CD14-positive monocyte (primary cell): Measurements from ENCODE around the gene NFKBIE. TPM values are rescaled to one million over a fixed set of nuclear protein-coding genes. Genes with fewer than 3 reads are reported as not detected.

Experiments
- DNase-seq, 3 donors: peaks; one replicate each; pipeline ENCODE4 v3.0.0-alpha.2; 2011 to 2022
- H2AFZ ChIP-seq: 2 replicates; pipeline ENCODE4 v1.6.0; 2012; ENCODE audit warnings: mild to moderate bottlenecking, low read depth, low read length, inconsistent platforms; ENCODE audit not compliant: insufficient read depth, poor library complexity, severe bottlenecking
- H3K27ac ChIP-seq, 2 donors: 1 replicate in 1 of 2; 2 replicates in 1 of 2; pipeline ENCODE4 v1.5.1; 2012 to 2013; ENCODE audit warnings: low read length in 2 of 2, control low read depth in 1 of 2, inconsistent platforms in 1 of 2, low read depth in 1 of 2, mild to moderate bottlenecking in 1 of 2
- H3K27me3 ChIP-seq, 2 donors: one replicate each; pipeline versions ENCODE4 v1.6.0 to v1.6.1; 2011 to 2013; ENCODE audit warnings: low read length in 2 of 2; ENCODE audit not compliant: control insufficient read depth in 2 of 2, insufficient read depth in 2 of 2
- H3K36me3 ChIP-seq, 2 donors: replicated peaks in 1 of 2; 1 replicate in 1 of 2; 2 replicates in 1 of 2; pipeline versions ENCODE4 v1.5.1 to v1.6.1; 2012 to 2013; ENCODE audit warnings: low read length in 2 of 2, control low read depth in 1 of 2, inconsistent platforms in 1 of 2, mild to moderate bottlenecking in 1 of 2; ENCODE audit not compliant: insufficient read depth in 2 of 2, control insufficient read depth in 1 of 2
- H3K4me1 ChIP-seq, 2 donors: 1 replicate in 1 of 2; 2 replicates in 1 of 2; pipeline versions ENCODE4 v1.5.1 to v1.6.1; 2012 to 2013; ENCODE audit warnings: low read length in 2 of 2, control low read depth in 1 of 2, inconsistent platforms in 1 of 2, mild to moderate bottlenecking in 1 of 2, moderate library complexity in 1 of 2; ENCODE audit not compliant: insufficient read depth in 2 of 2, control insufficient read depth in 1 of 2
- H3K4me2 ChIP-seq: replicated peaks from 2 replicates; pipeline ENCODE3; 2012; ENCODE audit warnings: low read length, moderate library complexity, mild to moderate bottlenecking; ENCODE audit not compliant: poor library complexity, severe bottlenecking; ENCODE audit errors: extremely low read depth
- H3K4me3 ChIP-seq, 3 experiments: fragments of 200-600 bp in 1 of 3; sonication (generic) in 1 of 3; replicated peaks in 1 of 3; 1 replicate in 2 of 3; 2 replicates in 1 of 3; pipeline ENCODE4 v1.5.1; 2011 to 2013; ENCODE audit warnings: low read length in 3 of 3, mild to moderate bottlenecking in 3 of 3, control low read depth in 2 of 3, low read depth in 2 of 3, inconsistent platforms in 1 of 3, moderate library complexity in 1 of 3
- H3K79me2 ChIP-seq: 2 replicates; pipeline ENCODE4 v1.6.0; 2012; ENCODE audit warnings: mild to moderate bottlenecking, control low read depth, inconsistent platforms, low read length, moderate library complexity; ENCODE audit not compliant: insufficient read depth
- H3K9ac ChIP-seq: 2 replicates; pipeline ENCODE4 v1.6.0; 2017; ENCODE audit warnings: low read length, mild to moderate bottlenecking; ENCODE audit not compliant: insufficient read depth, poor library complexity, severe bottlenecking
- H3K9me3 ChIP-seq, 2 donors: replicated peaks in 1 of 2; 1 replicate in 1 of 2; 2 replicates in 1 of 2; pipeline versions ENCODE4 v1.5.1 to v1.6.1; 2012 to 2013; ENCODE audit warnings: low read length in 2 of 2, control low read depth in 1 of 2; ENCODE audit not compliant: control insufficient read depth in 1 of 2, insufficient read depth in 1 of 2
- H4K20me1 ChIP-seq: 2 replicates; pipeline ENCODE4 v1.6.0; 2012; ENCODE audit warnings: mild to moderate bottlenecking, low read length, control low read depth, moderate library complexity; ENCODE audit not compliant: insufficient read depth
- H3K27ac Mint-ChIP-seq, 7 donors: one replicate each; pipeline ENCODE4 v1.8.0; 2020; ENCODE audit warnings: mild to moderate bottlenecking in 7 of 7, mixed read lengths in 7 of 7, moderate library complexity in 6 of 7, inconsistent platforms in 2 of 7
- H3K27me3 Mint-ChIP-seq, 3 donors: one replicate each; pipeline ENCODE4 v1.8.0; 2021 to 2022; ENCODE audit warnings: low read depth in 3 of 3, mild to moderate bottlenecking in 3 of 3, mixed read lengths in 3 of 3, moderate library complexity in 3 of 3, inconsistent platforms in 1 of 3
- H3K36me3 Mint-ChIP-seq, 2 donors: one replicate each; pipeline ENCODE4 v1.8.0; 2020; ENCODE audit warnings: mixed read lengths in 2 of 2, inconsistent platforms in 1 of 2, mild to moderate bottlenecking in 1 of 2
- H3K4me1 Mint-ChIP-seq: one replicate; pipeline ENCODE4 v1.8.0; 2020; ENCODE audit warnings: mild to moderate bottlenecking, mixed read lengths
- H3K4me3 Mint-ChIP-seq, 2 donors: one replicate each; pipeline ENCODE4 v1.8.0; 2020; ENCODE audit warnings: mild to moderate bottlenecking in 2 of 2, mixed read lengths in 2 of 2, moderate library complexity in 1 of 2
- H3K9me3 Mint-ChIP-seq, 7 donors: one replicate each; pipeline ENCODE4 v1.8.0; 2020 to 2022; ENCODE audit warnings: mixed read lengths in 7 of 7, mild to moderate bottlenecking in 6 of 7, moderate library complexity in 6 of 7, inconsistent platforms in 2 of 7
- WGBS: methylation state at CpG from one replicate; pipeline ENCODE4 v1.1.5; 2013; ENCODE audit warnings: missing lambda C conversion rate; ENCODE audit not compliant: insufficient coverage; 5-methylcytosine and 5-hydroxymethylcytosine counted together
- intact Hi-C, 2 donors: fragments of 100-400 bp; cut with micrococcal nuclease; formaldehyde crosslinking; loops; one replicate each; pipeline versions ENCODE4 v1.15.0 to v1.15.1; 2023
- polyA plus RNA-seq, 3 donors: library from polyadenylated mRNA; depleted of rRNA in 1 of 3; unstranded in 2 of 3; stranded (reverse) in 1 of 3; fragments of 300-500 nt in 2 of 3; fragments of >200 nt in 1 of 3; fragmentation: Illumina TruSeq in 2 of 3; gene quantifications; 1 replicate in 2 of 3; 2 replicates in 1 of 3; pipeline ENCODE4 v1.2.3, GENCODE V29; 2012 to 2021
- TF ChIP-seq, protein P1 (sequence below): fragments of 200-600 bp; IDR thresholded peaks from one replicate; pipeline ENCODE4 v1.8.0; 2022; ENCODE audit warnings: antibody characterized with exemption, mild to moderate bottlenecking

The NFKBIE gene
- polyA plus RNA-seq, 3 donors, result 19.9 to 108 (median 23.2) TPM

DNA sequence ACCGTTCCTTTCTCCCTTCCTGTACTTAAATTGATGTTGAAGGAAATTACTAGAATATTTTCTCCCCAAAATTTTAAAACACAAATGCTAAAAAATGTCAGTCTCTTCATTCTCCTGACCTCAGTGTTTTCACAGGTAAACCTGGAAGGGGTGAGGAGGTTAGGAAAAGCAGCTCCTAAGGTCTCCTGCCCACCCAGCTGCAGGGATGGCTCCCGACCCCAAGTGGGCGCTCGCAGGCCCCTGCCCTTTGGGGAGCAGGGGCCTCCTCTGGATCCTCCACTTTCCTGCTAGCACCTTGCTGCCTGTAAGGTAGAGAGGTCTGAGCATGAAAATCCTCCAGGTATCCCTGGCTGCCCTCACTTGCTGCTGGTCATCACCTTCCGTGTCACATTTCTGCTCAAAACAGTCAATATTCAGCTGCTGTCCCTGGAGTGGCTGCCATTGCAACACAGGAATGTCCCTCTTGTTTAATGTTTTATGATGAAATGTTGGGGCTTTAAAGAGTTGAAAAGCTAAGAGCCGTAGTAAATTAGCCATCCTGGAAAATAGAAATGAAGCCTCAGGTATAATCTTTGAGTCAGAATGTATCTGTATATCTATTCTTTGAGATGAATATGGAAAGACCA is 29.3 kb downstream of the NFKBIE start:
- no peaks in the 10 kb centered on the region for H3K9me3 Mint-ChIP-seq
- H3K36me3 Mint-ChIP-seq, result peaks cover 12 to 15% of the 10 kb centered on the region in 2 donors
- peak in 1 of 3 donors; percentile 41 for DNase-seq
- intact Hi-C loops, result loop anchor here (2.0 to 5.0 kb wide), 2 partner anchors 15 to 64 kb away; no protein-coding TSS in a partner anchor
- Histone ChIP-seq H3K36me3 (peaks cover under 1 to 5% of the 10 kb centered on the region in 2 donors), H3K9me3 (no peaks in the 10 kb centered on the region), H3K4me2 (no peak overlapping the region), H3K27me3 (no peaks in the 10 kb centered on the region), H3K4me3 (no peak overlapping the region), H2AFZ (no peak overlapping the region), H3K27ac (no peak overlapping the region), H4K20me1 (no peaks in the 10 kb centered on the region), H3K9ac (no peak overlapping the region), H3K4me1 (peaks cover 32 to 35% of the 10 kb centered on the region in 2 donors), H3K79me2 (no peaks in the 10 kb centered on the region)
- H3K4me3 Mint-ChIP-seq, result no peak overlapping the region
- H3K27me3 Mint-ChIP-seq, result peaks cover 0 to 6% (median 3%) of the 10 kb centered on the region in 3 donors
- H3K27ac Mint-ChIP-seq, result no peak overlapping the region
- TF ChIP-seq, protein P1, sequence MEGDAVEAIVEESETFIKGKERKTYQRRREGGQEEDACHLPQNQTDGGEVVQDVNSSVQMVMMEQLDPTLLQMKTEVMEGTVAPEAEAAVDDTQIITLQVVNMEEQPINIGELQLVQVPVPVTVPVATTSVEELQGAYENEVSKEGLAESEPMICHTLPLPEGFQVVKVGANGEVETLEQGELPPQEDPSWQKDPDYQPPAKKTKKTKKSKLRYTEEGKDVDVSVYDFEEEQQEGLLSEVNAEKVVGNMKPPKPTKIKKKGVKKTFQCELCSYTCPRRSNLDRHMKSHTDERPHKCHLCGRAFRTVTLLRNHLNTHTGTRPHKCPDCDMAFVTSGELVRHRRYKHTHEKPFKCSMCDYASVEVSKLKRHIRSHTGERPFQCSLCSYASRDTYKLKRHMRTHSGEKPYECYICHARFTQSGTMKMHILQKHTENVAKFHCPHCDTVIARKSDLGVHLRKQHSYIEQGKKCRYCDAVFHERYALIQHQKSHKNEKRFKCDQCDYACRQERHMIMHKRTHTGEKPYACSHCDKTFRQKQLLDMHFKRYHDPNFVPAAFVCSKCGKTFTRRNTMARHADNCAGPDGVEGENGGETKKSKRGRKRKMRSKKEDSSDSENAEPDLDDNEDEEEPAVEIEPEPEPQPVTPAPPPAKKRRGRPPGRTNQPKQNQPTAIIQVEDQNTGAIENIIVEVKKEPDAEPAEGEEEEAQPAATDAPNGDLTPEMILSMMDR, result no peak
- peaks cover 50% of the 10 kb centered on the region for H3K4me1 Mint-ChIP-seq
- WGBS, result 100% methylated on average over 1 of the region's 6 CpGs

DNA sequence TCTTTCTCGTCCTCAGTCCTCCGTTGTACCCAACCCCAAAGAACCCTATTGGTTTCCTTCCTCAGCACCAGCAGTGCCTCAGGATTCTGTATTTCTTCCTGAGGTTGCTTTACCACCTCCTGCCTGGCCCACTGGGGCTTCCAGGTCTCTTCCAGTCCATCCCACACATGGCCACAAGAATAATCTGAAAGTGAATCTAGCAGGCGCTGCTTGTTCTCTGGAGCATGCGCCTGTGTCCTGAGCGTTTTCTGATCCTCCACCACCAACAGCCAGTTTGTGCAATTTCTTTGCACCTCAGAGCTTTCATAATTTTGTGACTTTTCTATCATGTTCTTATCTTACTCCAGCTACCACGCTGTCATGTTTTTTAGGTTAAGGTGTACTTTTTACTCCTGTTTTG is 30.1 kb downstream of the NFKBIE start:
- 71% methylated on average over 4 of the region's 6 CpGs for WGBS
- TF ChIP-seq, protein P1, result no peak

More for the DNA sequence above, 30.1 kb downstream of the NFKBIE start:
- H3K27ac ChIP-seq, result no peak overlapping the region
- Mint-ChIP-seq H3K9me3 (no peaks in the 10 kb centered on the region), H3K36me3 (peaks cover 16 to 23% of the 10 kb centered on the region in 2 donors), H3K27ac (peak overlapping the region in 3 of 7 donors; percentile 26 to 60 (median 41)), H3K27me3 (peaks cover 0 to 6% (median 3%) of the 10 kb centered on the region in 3 donors), H3K4me1 (peaks cover 51% of the 10 kb centered on the region), H3K4me3 (no peak overlapping the region)
- H3K27me3 ChIP-seq, result no peaks in the 10 kb centered on the region
- no peak overlapping the region for H3K4me2 ChIP-seq
- H4K20me1 ChIP-seq, result no peaks in the 10 kb centered on the region
- peaks cover 32 to 35% of the 10 kb centered on the region in 2 donors for H3K4me1 ChIP-seq
- H3K9ac ChIP-seq, result no peak overlapping the region
- H3K9me3 ChIP-seq, result no peaks in the 10 kb centered on the region
- H3K79me2 ChIP-seq, result no peaks in the 10 kb centered on the region
- no peak for DNase-seq
- H3K4me3 ChIP-seq, result no peak overlapping the region
- H3K36me3 ChIP-seq, result peaks cover 5 to 7% of the 10 kb centered on the region in 2 donors
- intact Hi-C loops, result loop anchor here (5.0 kb wide), 1 partner anchor 63 kb away; no protein-coding TSS in a partner anchor
- H2AFZ ChIP-seq, result no peak overlapping the region
